Right atrium auricular region (tissue), 2 donors: ENCODE measurements around the gene DCHS2. TPM values are rescaled to one million over a fixed set of nuclear protein-coding genes. Genes with fewer than 3 reads are reported as not detected.

Experiments
- DNase-seq: peaks from one replicate; pipeline ENCODE4 v3.0.0-alpha.2; 2019; ENCODE audit warnings: low spot score
- H3K27ac ChIP-seq, 2 donors: fragments of 200-600 bp; sonication (generic); 1 replicate in 1 of 2; 2 replicates in 1 of 2; pipeline ENCODE4 v1.5.1; 2016 to 2019
- H3K27me3 ChIP-seq, 2 donors: fragments of 200-600 bp; sonication (generic); one replicate each; pipeline versions ENCODE4 v1.5.1 to v1.6.0; 2017 to 2019
- H3K36me3 ChIP-seq: fragments of 200-600 bp; sonication (generic); one replicate; pipeline ENCODE4 v1.5.1; 2016
- H3K4me1 ChIP-seq, 2 donors: fragments of 200-600 bp; sonication (generic); one replicate each; pipeline versions ENCODE4 v1.5.1 to v1.6.0; 2017 to 2019
- H3K4me3 ChIP-seq, 2 donors: fragments of 200-600 bp; sonication (generic); 1 replicate in 1 of 2; 2 replicates in 1 of 2; pipeline ENCODE4 v1.5.1; 2017 to 2019; ENCODE audit warnings: mild to moderate bottlenecking in 1 of 2, moderate library complexity in 1 of 2
- H3K9me3 ChIP-seq, 2 donors: fragments of 200-600 bp; sonication (generic); one replicate each; pipeline ENCODE4 v1.5.1; 2019
- CTCF ChIP-seq, 2 donors: fragments of 200-600 bp; sonication (generic); IDR thresholded peaks; one replicate each; pipeline ENCODE4 v1.5.1; 2019; ENCODE audit warnings: antibody characterized with exemption in 2 of 2
- total RNA-seq, 2 donors: library from RNA; depleted of rRNA; stranded (reverse); fragments of >200 nt; gene quantifications; one replicate each; pipeline ENCODE4 v1.1.0, GENCODE V29; 2016

DCHS2 gene
- total RNA-seq, 2 donors from 2014 or later, result 0.04 TPM; not detected in 1

- Histone ChIP-seq H3K36me3 (no peaks in the 10 kb centered on the region), H3K4me3 (no peak overlapping the region), H3K27me3 (no peaks in the 10 kb centered on the region), H3K27ac (no peak overlapping the region), H3K4me1 (no peaks in the 10 kb centered on the region), H3K9me3 (no peaks in the 10 kb centered on the region)
- no peak for DNase-seq
- no peak for TF ChIP-seq CTCF (IDR thresholded peaks at IDR 0.05)
Observed at GRCh38 chr4:154456889-154457288, 34.7 kb downstream of the DCHS2 start.

GRCh38 chr4:154456240-154456639, 35.4 kb downstream of the DCHS2 start:
- no peaks in the 10 kb centered on the region for H3K9me3 ChIP-seq
- no peaks in the 10 kb centered on the region for H3K4me1 ChIP-seq
- DNase-seq, result no peak

GRCh38 chr4:154455111-154455510, 36.5 kb downstream of the DCHS2 start:
- no peaks in the 10 kb centered on the region for H3K4me1 ChIP-seq
- no peak for DNase-seq
- no peak for TF ChIP-seq CTCF (IDR thresholded peaks at IDR 0.05)
- H3K9me3 ChIP-seq, result no peaks in the 10 kb centered on the region
- H3K36me3 ChIP-seq, result no peaks in the 10 kb centered on the region
- H3K27ac ChIP-seq, result no peak overlapping the region
- no peak overlapping the region for H3K4me3 ChIP-seq
- H3K27me3 ChIP-seq, result no peaks in the 10 kb centered on the region

More at GRCh38 chr4:154456240-154456639, 35.4 kb downstream of the DCHS2 start:
- Histone ChIP-seq H3K4me3 (no peak overlapping the region), H3K27me3 (no peaks in the 10 kb centered on the region), H3K36me3 (no peaks in the 10 kb centered on the region), H3K27ac (no peak overlapping the region)
- TF ChIP-seq CTCF (IDR thresholded peaks at IDR 0.05), result no peak

GRCh38 chr4:154454710-154455109, 36.9 kb downstream of the DCHS2 start:
- H3K4me3 ChIP-seq, result no peak overlapping the region
- no peaks in the 10 kb centered on the region for H3K27me3 ChIP-seq
- H3K9me3 ChIP-seq, result no peaks in the 10 kb centered on the region
- no peaks in the 10 kb centered on the region for H3K36me3 ChIP-seq
- no peaks in the 10 kb centered on the region for H3K4me1 ChIP-seq
- no peak overlapping the region for H3K27ac ChIP-seq
- no peak for DNase-seq
- no peak for TF ChIP-seq CTCF (IDR thresholded peaks at IDR 0.05)

- Histone ChIP-seq H3K27ac (no peak overlapping the region), H3K27me3 (no peaks in the 10 kb centered on the region), H3K4me3 (no peak overlapping the region), H3K4me1 (no peaks in the 10 kb centered on the region), H3K9me3 (no peaks in the 10 kb centered on the region), H3K36me3 (no peaks in the 10 kb centered on the region)
- no peak for DNase-seq
- TF ChIP-seq CTCF (IDR thresholded peaks at IDR 0.05), result no peak
Observed at GRCh38 chr4:154452798-154453346, 38.7 kb downstream of the DCHS2 start.

GRCh38 chr4:154450966-154451365, 40.6 kb downstream of the DCHS2 start:
- DNase-seq, result no peak
- Histone ChIP-seq H3K27me3 (no peaks in the 10 kb centered on the region), H3K4me1 (no peaks in the 10 kb centered on the region), H3K9me3 (no peaks in the 10 kb centered on the region), H3K4me3 (no peak overlapping the region), H3K27ac (no peak overlapping the region), H3K36me3 (no peaks in the 10 kb centered on the region)
- no peak for TF ChIP-seq CTCF (IDR thresholded peaks at IDR 0.05)
